Neural progenitor cell (in vitro differentiated cells): ENCODE data around the gene ATG13. TPM values are rescaled to one million over a fixed set of nuclear protein-coding genes. Genes with fewer than 3 reads are reported as not detected.

Experiments used
- DNase-seq: peaks from one replicate; pipeline ENCODE4 v3.0.0-alpha.2; 2016; ENCODE audit warnings: low spot score
- H2AFZ ChIP-seq: fragments of 200-600 bp; sonication (generic); replicated peaks from 2 replicates; pipeline ENCODE4 v1.6.1; 2016; ENCODE audit warnings: antibody characterized with exemption
- H3F3A ChIP-seq: fragments of 200-600 bp; sonication (generic); 2 replicates; pipeline ENCODE4 v1.6.1; 2016; ENCODE audit warnings: antibody characterized with exemption, low read depth
- H3K27ac ChIP-seq: fragments of 200-600 bp; sonication (generic); 2 replicates; pipeline ENCODE4 v1.5.1; 2016; ENCODE audit warnings: mild to moderate bottlenecking
- H3K27me3 ChIP-seq: fragments of 200-600 bp; sonication (generic); 2 replicates; pipeline ENCODE4 v1.6.1; 2016; ENCODE audit warnings: mild to moderate bottlenecking, moderate library complexity
- H3K36me3 ChIP-seq: fragments of 200-600 bp; sonication (generic); 2 replicates; pipeline ENCODE4 v1.5.1; 2016
- H3K4me1 ChIP-seq: fragments of 200-600 bp; sonication (generic); 2 replicates; pipeline ENCODE4 v1.6.1; 2016; ENCODE audit warnings: mixed run types
- H3K4me2 ChIP-seq: fragments of 200-600 bp; sonication (generic); 2 replicates; pipeline ENCODE4 v1.6.1; 2016
- H3K4me3 ChIP-seq: fragments of 200-600 bp; sonication (generic); 2 replicates; pipeline ENCODE4 v1.5.1; 2016
- H3K79me2 ChIP-seq: fragments of 200-600 bp; sonication (generic); 2 replicates; pipeline ENCODE4 v1.6.1; 2016; ENCODE audit warnings: low read depth
- H3K9ac ChIP-seq: fragments of 200-600 bp; sonication (generic); 2 replicates; pipeline ENCODE4 v1.6.1; 2016
- H3K9me3 ChIP-seq: fragments of 200-600 bp; sonication (generic); 2 replicates; pipeline ENCODE4 v1.5.1; 2016; ENCODE audit warnings: low read depth
- H4K20me1 ChIP-seq: fragments of 200-600 bp; sonication (generic); 2 replicates; pipeline ENCODE4 v1.6.1; 2016; ENCODE audit warnings: low read depth
- H3K27ac Mint-ChIP-seq: 3 replicates; pipeline ENCODE4 v1.8.0; 2021; ENCODE audit warnings: mixed read lengths
- H3K27me3 Mint-ChIP-seq: 2 replicates; pipeline ENCODE4 v1.8.0; 2022; ENCODE audit warnings: low read depth, mild to moderate bottlenecking, inconsistent platforms, moderate library complexity, mixed read lengths; ENCODE audit not compliant: insufficient read depth
- H3K36me3 Mint-ChIP-seq: 3 replicates; pipeline ENCODE4 v1.8.0; 2021; ENCODE audit warnings: mixed read lengths
- H3K4me1 Mint-ChIP-seq: 3 replicates; pipeline ENCODE4 v1.8.0; 2021; ENCODE audit warnings: mixed read lengths
- H3K4me3 Mint-ChIP-seq: 3 replicates; pipeline ENCODE4 v1.8.0; 2021; ENCODE audit warnings: mild to moderate bottlenecking, moderate library complexity, mixed read lengths
- H3K9me3 Mint-ChIP-seq: 3 replicates; pipeline ENCODE4 v1.8.0; 2020; ENCODE audit warnings: mixed read lengths
- EZH2 ChIP-seq: fragments of 200-600 bp; sonication (generic); IDR thresholded peaks from 2 replicates; pipeline ENCODE4 v1.6.1; 2017; ENCODE audit warnings: antibody characterized with exemption, mild to moderate bottlenecking, moderate library complexity
- EZH2phosphoT487 ChIP-seq: fragments of 200-600 bp; sonication (generic); IDR thresholded peaks from 2 replicates; pipeline ENCODE4 v1.6.1; 2017; ENCODE audit warnings: antibody characterized with exemption
- total RNA-seq: library from RNA; depleted of rRNA; stranded (reverse); fragments of >200 nt; gene quantifications from 2 replicates; pipeline ENCODE4 v1.2.3, GENCODE V29; 2015; ENCODE audit warnings: low replicate concordance
- TF ChIP-seq, protein P1 (sequence below): fragments of 200-600 bp; sonication (generic); IDR thresholded peaks from 2 replicates; pipeline ENCODE4 v1.5.1; 2017; ENCODE audit warnings: antibody characterized with exemption, mild to moderate bottlenecking

The ATG13 gene
- total RNA-seq, 1 donor from 2014 or later: 75.4 TPM

DNA sequence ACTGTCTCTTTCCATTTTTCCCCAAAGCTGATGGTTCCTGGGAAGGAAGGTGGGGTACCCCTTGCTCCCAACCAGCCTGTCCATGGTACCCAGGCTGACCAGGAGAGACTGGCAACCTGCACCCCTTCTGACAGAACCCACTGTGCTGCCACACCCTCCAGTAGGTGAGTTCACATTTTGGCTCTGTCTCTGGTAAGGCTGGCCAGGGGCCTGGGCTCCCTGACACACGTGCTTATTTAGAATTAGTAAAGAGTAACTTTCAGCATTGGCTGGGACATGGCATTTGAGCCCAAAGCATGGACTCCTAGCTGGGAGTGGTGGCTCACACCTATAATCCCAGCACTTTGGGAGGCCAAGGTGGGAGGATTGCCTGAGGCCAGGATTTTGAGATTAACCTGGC is 48.0 kb downstream of the ATG13 start:
- H3K9me3 Mint-ChIP-seq: no peaks in the 10 kb centered on the region
- H3K4me3 ChIP-seq: no peak overlapping the region
- no peak overlapping the region for H3K4me2 ChIP-seq
- H3K4me1 ChIP-seq: no peaks in the 10 kb centered on the region
- H3K27me3 Mint-ChIP-seq: no peaks in the 10 kb centered on the region
- peaks cover 28% of the 10 kb centered on the region for H3K36me3 Mint-ChIP-seq
- H3K4me1 Mint-ChIP-seq: peaks cover 3% of the 10 kb centered on the region
- DNase-seq: no peak
- H3F3A ChIP-seq: no peaks in the 10 kb centered on the region
- no peak overlapping the region for H3K4me3 Mint-ChIP-seq
- no peak overlapping the region for H2AFZ ChIP-seq
- TF ChIP-seq, protein P1, sequence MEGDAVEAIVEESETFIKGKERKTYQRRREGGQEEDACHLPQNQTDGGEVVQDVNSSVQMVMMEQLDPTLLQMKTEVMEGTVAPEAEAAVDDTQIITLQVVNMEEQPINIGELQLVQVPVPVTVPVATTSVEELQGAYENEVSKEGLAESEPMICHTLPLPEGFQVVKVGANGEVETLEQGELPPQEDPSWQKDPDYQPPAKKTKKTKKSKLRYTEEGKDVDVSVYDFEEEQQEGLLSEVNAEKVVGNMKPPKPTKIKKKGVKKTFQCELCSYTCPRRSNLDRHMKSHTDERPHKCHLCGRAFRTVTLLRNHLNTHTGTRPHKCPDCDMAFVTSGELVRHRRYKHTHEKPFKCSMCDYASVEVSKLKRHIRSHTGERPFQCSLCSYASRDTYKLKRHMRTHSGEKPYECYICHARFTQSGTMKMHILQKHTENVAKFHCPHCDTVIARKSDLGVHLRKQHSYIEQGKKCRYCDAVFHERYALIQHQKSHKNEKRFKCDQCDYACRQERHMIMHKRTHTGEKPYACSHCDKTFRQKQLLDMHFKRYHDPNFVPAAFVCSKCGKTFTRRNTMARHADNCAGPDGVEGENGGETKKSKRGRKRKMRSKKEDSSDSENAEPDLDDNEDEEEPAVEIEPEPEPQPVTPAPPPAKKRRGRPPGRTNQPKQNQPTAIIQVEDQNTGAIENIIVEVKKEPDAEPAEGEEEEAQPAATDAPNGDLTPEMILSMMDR: no peak
- TF ChIP-seq EZH2 (no peak), EZH2phosphoT487 (no peak)
- H3K36me3 ChIP-seq: no peaks in the 10 kb centered on the region
- H3K27ac ChIP-seq: no peak overlapping the region
- no peak overlapping the region for H3K27ac Mint-ChIP-seq
- H3K9ac ChIP-seq: no peak overlapping the region
- H4K20me1 ChIP-seq: no peaks in the 10 kb centered on the region
- no peaks in the 10 kb centered on the region for H3K9me3 ChIP-seq
- no peaks in the 10 kb centered on the region for H3K79me2 ChIP-seq
- no peaks in the 10 kb centered on the region for H3K27me3 ChIP-seq

DNA sequence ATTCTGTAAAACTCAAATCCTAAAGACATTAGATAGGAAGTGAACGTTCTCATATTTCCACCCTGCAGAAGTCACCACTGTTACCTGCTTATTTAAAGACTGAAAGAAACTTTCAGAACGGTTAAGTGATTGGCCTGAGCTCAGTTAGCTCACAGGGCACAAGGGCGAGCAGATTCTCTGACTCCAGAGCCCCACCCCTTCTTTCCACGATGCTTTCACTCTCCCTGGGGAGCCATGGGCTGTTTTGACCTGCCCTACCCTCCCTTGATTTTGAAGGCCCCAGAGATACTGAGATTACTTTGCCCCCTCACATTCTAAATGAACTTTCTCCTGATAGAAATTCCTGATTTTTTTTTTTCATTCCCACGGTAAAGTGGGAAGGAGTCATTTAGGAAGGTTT is 49.2 kb downstream of the ATG13 start:
- H3K9me3 ChIP-seq: no peaks in the 10 kb centered on the region
- H3K36me3 ChIP-seq: no peaks in the 10 kb centered on the region
- TF ChIP-seq EZH2 (no peak), EZH2phosphoT487 (no peak)
- TF ChIP-seq, protein P1: no peak
- Mint-ChIP-seq H3K9me3 (no peaks in the 10 kb centered on the region), H3K4me3 (no peak overlapping the region), H3K27ac (no peak overlapping the region), H3K36me3 (peaks cover 28% of the 10 kb centered on the region), H3K27me3 (no peaks in the 10 kb centered on the region), H3K4me1 (peaks cover 3% of the 10 kb centered on the region)
- DNase-seq: no peak
- no peaks in the 10 kb centered on the region for H4K20me1 ChIP-seq
- no peak overlapping the region for H3K9ac ChIP-seq
- H3K4me2 ChIP-seq: no peak overlapping the region
- H3K79me2 ChIP-seq: no peaks in the 10 kb centered on the region
- H3K4me3 ChIP-seq: no peak overlapping the region
- no peaks in the 10 kb centered on the region for H3K27me3 ChIP-seq
- H2AFZ ChIP-seq: no peak overlapping the region
- no peaks in the 10 kb centered on the region for H3K4me1 ChIP-seq
- H3K27ac ChIP-seq: no peak overlapping the region
- H3F3A ChIP-seq: no peaks in the 10 kb centered on the region

DNA sequence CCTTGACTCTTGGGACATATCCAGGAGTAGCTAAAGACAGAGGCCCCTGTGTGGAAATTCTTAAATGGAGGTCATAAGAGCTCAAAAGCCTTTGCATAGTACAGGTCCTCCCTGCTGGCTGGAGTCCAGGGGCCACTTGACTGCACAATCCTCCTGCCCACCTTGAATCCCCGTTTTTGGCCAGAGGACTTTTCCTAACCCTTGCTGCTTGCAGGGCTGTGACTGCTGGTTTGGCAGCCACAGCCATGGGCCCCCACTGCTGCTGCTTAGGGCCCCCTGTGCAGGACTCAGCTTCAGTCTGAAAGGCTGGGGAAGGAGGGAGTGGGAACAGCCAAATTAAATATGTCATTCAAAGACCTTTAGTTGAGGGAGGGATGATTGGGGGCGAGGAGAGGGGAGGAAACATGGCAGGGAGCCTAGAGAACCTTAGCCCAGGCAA is 49.7 kb downstream of the ATG13 start:
- H3K4me3 ChIP-seq: no peak overlapping the region
- no peaks in the 10 kb centered on the region for H3K4me1 ChIP-seq
- no peak overlapping the region for H3K27ac Mint-ChIP-seq
- H3K9me3 Mint-ChIP-seq: no peaks in the 10 kb centered on the region
- H3F3A ChIP-seq: no peaks in the 10 kb centered on the region
- H3K27me3 Mint-ChIP-seq: no peaks in the 10 kb centered on the region
- no peak overlapping the region for H3K9ac ChIP-seq
- DNase-seq: no peak
- no peak overlapping the region for H3K27ac ChIP-seq
- H3K79me2 ChIP-seq: no peaks in the 10 kb centered on the region
- no peaks in the 10 kb centered on the region for H3K9me3 ChIP-seq
- no peaks in the 10 kb centered on the region for H3K27me3 ChIP-seq
- no peak overlapping the region for H3K4me2 ChIP-seq
- no peak overlapping the region for H3K4me3 Mint-ChIP-seq
- H3K36me3 ChIP-seq: no peaks in the 10 kb centered on the region
- peaks cover 3% of the 10 kb centered on the region for H3K4me1 Mint-ChIP-seq
- TF ChIP-seq EZH2 (no peak), EZH2phosphoT487 (no peak)
- TF ChIP-seq, protein P1: no peak
- H3K36me3 Mint-ChIP-seq: peaks cover 32% of the 10 kb centered on the region
- H4K20me1 ChIP-seq: no peaks in the 10 kb centered on the region
- no peak overlapping the region for H2AFZ ChIP-seq
